Neural progenitor cell (in vitro differentiated cells): ENCODE results near the gene NES. TPM values are rescaled to one million over a fixed set of nuclear protein-coding genes. Genes with fewer than 3 reads are reported as not detected.

Source experiments
- DNase-seq: peaks from one replicate; pipeline ENCODE4 v3.0.0-alpha.2; 2016; ENCODE audit warnings: low spot score
- H2AFZ ChIP-seq: fragments of 200-600 bp; sonication (generic); replicated peaks from 2 replicates; pipeline ENCODE4 v1.6.1; 2016; ENCODE audit warnings: antibody characterized with exemption
- H3F3A ChIP-seq: fragments of 200-600 bp; sonication (generic); 2 replicates; pipeline ENCODE4 v1.6.1; 2016; ENCODE audit warnings: antibody characterized with exemption, low read depth
- H3K27ac ChIP-seq: fragments of 200-600 bp; sonication (generic); 2 replicates; pipeline ENCODE4 v1.5.1; 2016; ENCODE audit warnings: mild to moderate bottlenecking
- H3K27me3 ChIP-seq: fragments of 200-600 bp; sonication (generic); 2 replicates; pipeline ENCODE4 v1.6.1; 2016; ENCODE audit warnings: mild to moderate bottlenecking, moderate library complexity
- H3K36me3 ChIP-seq: fragments of 200-600 bp; sonication (generic); 2 replicates; pipeline ENCODE4 v1.5.1; 2016
- H3K4me1 ChIP-seq: fragments of 200-600 bp; sonication (generic); 2 replicates; pipeline ENCODE4 v1.6.1; 2016; ENCODE audit warnings: mixed run types
- H3K4me2 ChIP-seq: fragments of 200-600 bp; sonication (generic); 2 replicates; pipeline ENCODE4 v1.6.1; 2016
- H3K4me3 ChIP-seq: fragments of 200-600 bp; sonication (generic); 2 replicates; pipeline ENCODE4 v1.5.1; 2016
- H3K79me2 ChIP-seq: fragments of 200-600 bp; sonication (generic); 2 replicates; pipeline ENCODE4 v1.6.1; 2016; ENCODE audit warnings: low read depth
- H3K9ac ChIP-seq: fragments of 200-600 bp; sonication (generic); 2 replicates; pipeline ENCODE4 v1.6.1; 2016
- H3K9me3 ChIP-seq: fragments of 200-600 bp; sonication (generic); 2 replicates; pipeline ENCODE4 v1.5.1; 2016; ENCODE audit warnings: low read depth
- H4K20me1 ChIP-seq: fragments of 200-600 bp; sonication (generic); 2 replicates; pipeline ENCODE4 v1.6.1; 2016; ENCODE audit warnings: low read depth
- H3K27ac Mint-ChIP-seq: 3 replicates; pipeline ENCODE4 v1.8.0; 2021; ENCODE audit warnings: mixed read lengths
- H3K27me3 Mint-ChIP-seq: 2 replicates; pipeline ENCODE4 v1.8.0; 2022; ENCODE audit warnings: low read depth, mild to moderate bottlenecking, inconsistent platforms, moderate library complexity, mixed read lengths; ENCODE audit not compliant: insufficient read depth
- H3K36me3 Mint-ChIP-seq: 3 replicates; pipeline ENCODE4 v1.8.0; 2021; ENCODE audit warnings: mixed read lengths
- H3K4me1 Mint-ChIP-seq: 3 replicates; pipeline ENCODE4 v1.8.0; 2021; ENCODE audit warnings: mixed read lengths
- H3K4me3 Mint-ChIP-seq: 3 replicates; pipeline ENCODE4 v1.8.0; 2021; ENCODE audit warnings: mild to moderate bottlenecking, moderate library complexity, mixed read lengths
- H3K9me3 Mint-ChIP-seq: 3 replicates; pipeline ENCODE4 v1.8.0; 2020; ENCODE audit warnings: mixed read lengths
- CTCF ChIP-seq: fragments of 200-600 bp; sonication (generic); IDR thresholded peaks from 2 replicates; pipeline ENCODE4 v1.5.1; 2017; ENCODE audit warnings: antibody characterized with exemption, mild to moderate bottlenecking
- EZH2 ChIP-seq: fragments of 200-600 bp; sonication (generic); IDR thresholded peaks from 2 replicates; pipeline ENCODE4 v1.6.1; 2017; ENCODE audit warnings: antibody characterized with exemption, mild to moderate bottlenecking, moderate library complexity
- EZH2phosphoT487 ChIP-seq: fragments of 200-600 bp; sonication (generic); IDR thresholded peaks from 2 replicates; pipeline ENCODE4 v1.6.1; 2017; ENCODE audit warnings: antibody characterized with exemption
- total RNA-seq: library from RNA; depleted of rRNA; stranded (reverse); fragments of >200 nt; gene quantifications from 2 replicates; pipeline ENCODE4 v1.2.3, GENCODE V29; 2015; ENCODE audit warnings: low replicate concordance

NES gene
- total RNA-seq, 1 donor from 2014 or later: 83.8 TPM

GRCh38 chr1:156629823-156630449 lies 47.3 kb downstream of the NES start:
- peaks cover 2% of the 10 kb centered on the region for H3K9me3 Mint-ChIP-seq
- Histone ChIP-seq H3K27ac (no peak overlapping the region), H4K20me1 (peaks cover 12% of the 10 kb centered on the region), H3K9me3 (no peaks in the 10 kb centered on the region), H2AFZ (no peak overlapping the region), H3K27me3 (peaks cover 99% of the 10 kb centered on the region), H3K79me2 (no peaks in the 10 kb centered on the region), H3K4me2 (no peak overlapping the region), H3F3A (no peaks in the 10 kb centered on the region), H3K4me1 (peaks cover 8% of the 10 kb centered on the region), H3K9ac (no peak overlapping the region), H3K36me3 (no peaks in the 10 kb centered on the region), H3K4me3 (no peak overlapping the region)
- no peak overlapping the region for H3K4me3 Mint-ChIP-seq
- peaks cover 20% of the 10 kb centered on the region for H3K27me3 Mint-ChIP-seq
- H3K4me1 Mint-ChIP-seq: peaks cover 6% of the 10 kb centered on the region
- H3K36me3 Mint-ChIP-seq: no peaks in the 10 kb centered on the region
- H3K27ac Mint-ChIP-seq: no peak overlapping the region
- no peak for DNase-seq
- TF ChIP-seq CTCF: no peak
- TF ChIP-seq EZH2: no peak
- no peak for TF ChIP-seq EZH2phosphoT487

- DNase-seq: peak; percentile 64
- Histone ChIP-seq H4K20me1 (peaks cover 21% of the 10 kb centered on the region), H3K27me3 (peaks cover 99% of the 10 kb centered on the region), H3K9me3 (no peaks in the 10 kb centered on the region), H3K36me3 (no peaks in the 10 kb centered on the region), H3K4me3 (no peak overlapping the region), H3F3A (peaks cover 3% of the 10 kb centered on the region), H3K4me1 (peaks cover 8% of the 10 kb centered on the region), H3K4me2 (no peak overlapping the region), H2AFZ (no peak overlapping the region), H3K27ac (no peak overlapping the region), H3K9ac (no peak overlapping the region), H3K79me2 (no peaks in the 10 kb centered on the region)
- Mint-ChIP-seq H3K4me1 (peaks cover 13% of the 10 kb centered on the region), H3K36me3 (no peaks in the 10 kb centered on the region), H3K27me3 (peaks cover 29% of the 10 kb centered on the region), H3K4me3 (no peak overlapping the region), H3K9me3 (peaks cover 2% of the 10 kb centered on the region), H3K27ac (no peak overlapping the region)
- TF ChIP-seq CTCF (peak; percentile 83), EZH2phosphoT487 (no peak)
Measured at GRCh38 chr1:156627313-156627880, 49.8 kb downstream of the NES start.

- TF ChIP-seq EZH2phosphoT487 (no peak), CTCF (no peak), EZH2 (no peak)
- Histone ChIP-seq H3F3A (peaks cover 3% of the 10 kb centered on the region), H3K4me3 (no peak overlapping the region), H3K9me3 (no peaks in the 10 kb centered on the region), H3K4me1 (peaks cover 8% of the 10 kb centered on the region), H3K4me2 (no peak overlapping the region), H3K9ac (no peak overlapping the region), H4K20me1 (peaks cover 21% of the 10 kb centered on the region), H3K27me3 (peaks cover 99% of the 10 kb centered on the region), H2AFZ (no peak overlapping the region), H3K27ac (no peak overlapping the region), H3K36me3 (no peaks in the 10 kb centered on the region), H3K79me2 (no peaks in the 10 kb centered on the region)
- Mint-ChIP-seq H3K36me3 (no peaks in the 10 kb centered on the region), H3K9me3 (peaks cover 2% of the 10 kb centered on the region), H3K4me3 (peak overlapping the region; percentile 83), H3K27ac (no peak overlapping the region), H3K4me1 (peaks cover 14% of the 10 kb centered on the region), H3K27me3 (peaks cover 34% of the 10 kb centered on the region)
- no peak for DNase-seq
Measured at GRCh38 chr1:156626079-156626438, 51.1 kb downstream of the NES start.
